Stimulated activated CD4-positive, alpha-beta T cell treated with anti-CD3 and anti-CD28 coated beads, Interleukin-2, amount 100 ng/mL, for 24 hours (primary cell): ENCODE results near the gene BCL11B.

Source experiments
- DNase-seq, 2 donors: peaks; one replicate each; pipeline ENCODE4 v3.0.0-alpha.2; 2020

Gene BCL11B

GRCh38 chr14:99284254-99285004, 12.4 kb upstream of the BCL11B start:
- DNase-seq: no peak

DNA sequence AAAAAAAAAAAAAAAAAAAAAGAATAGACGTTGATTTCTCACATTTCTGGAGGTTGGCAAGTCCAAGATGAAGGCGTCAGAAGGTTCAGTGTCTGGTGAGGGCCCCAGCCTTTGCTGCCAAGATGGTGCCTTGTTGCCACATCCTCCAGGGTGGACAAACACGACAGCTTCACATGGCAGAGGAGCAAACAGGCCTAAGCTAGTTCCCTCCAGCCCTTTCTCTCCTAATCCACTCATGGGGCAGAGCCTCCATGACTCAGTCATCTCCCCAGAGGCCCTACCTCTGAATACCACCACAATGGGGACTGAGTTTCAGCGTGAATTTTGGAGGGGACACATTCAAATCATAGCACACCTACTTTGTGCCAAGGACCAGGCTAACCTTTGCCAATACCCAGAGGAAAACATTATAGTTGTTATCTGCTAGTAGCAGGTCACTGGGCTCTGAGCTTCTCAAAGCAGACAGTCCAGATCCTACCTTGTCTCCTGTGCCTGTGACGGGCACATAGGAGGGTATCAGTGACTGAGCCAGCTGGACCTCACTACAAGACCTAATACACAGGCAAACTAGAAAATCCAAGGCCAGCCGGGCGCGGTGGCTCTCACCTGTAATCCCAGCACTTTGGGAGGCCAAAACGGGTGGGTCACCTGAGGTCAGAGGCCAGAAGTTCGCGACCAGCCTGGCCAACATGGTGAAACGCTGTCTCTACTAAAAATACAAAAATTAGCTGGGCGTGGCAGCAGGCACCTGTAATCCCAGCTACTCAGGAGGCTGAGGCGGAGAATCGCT, 10.5 kb upstream of the BCL11B start:
- no peak for DNase-seq

GRCh38 chr14:99281396-99281795, 9.4 kb upstream of the BCL11B start:
- DNase-seq: no peak

GRCh38 chr14:99280852-99281251, 8.9 kb upstream of the BCL11B start:
- DNase-seq: no peak

GRCh38 chr14:99280066-99280731, 8.2 kb upstream of the BCL11B start:
- no peak for DNase-seq

GRCh38 chr14:99278836-99279235, 6.8 kb upstream of the BCL11B start:
- no peak for DNase-seq

- no peak for DNase-seq
Measured at GRCh38 chr14:99277530-99277929, 5.5 kb upstream of the BCL11B start.

- DNase-seq: no peak
Measured at GRCh38 chr14:99276482-99276881, 4.5 kb upstream of the BCL11B start.

DNA sequence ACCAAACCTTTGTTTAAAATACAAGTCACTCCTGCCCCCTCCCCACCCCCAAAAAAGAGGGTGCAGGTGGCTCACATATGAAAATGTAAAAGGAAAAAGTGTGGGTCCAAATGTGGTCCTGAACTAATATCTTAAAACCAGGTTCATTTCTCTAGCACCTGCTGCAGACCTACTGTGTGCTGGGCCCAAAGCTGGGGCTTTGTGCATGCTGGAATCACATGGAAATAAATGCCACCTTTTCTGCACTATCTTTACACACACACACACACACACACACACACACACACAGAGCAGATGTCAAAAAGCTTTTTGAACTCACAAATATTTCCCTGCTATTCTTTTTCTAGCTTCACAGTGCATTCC, 3.2 kb upstream of the BCL11B start:
- DNase-seq: no peak

GRCh38 chr14:99274346-99275221, 2.6 kb upstream of the BCL11B start:
- peak; percentile 62 to 67 for DNase-seq

DNA sequence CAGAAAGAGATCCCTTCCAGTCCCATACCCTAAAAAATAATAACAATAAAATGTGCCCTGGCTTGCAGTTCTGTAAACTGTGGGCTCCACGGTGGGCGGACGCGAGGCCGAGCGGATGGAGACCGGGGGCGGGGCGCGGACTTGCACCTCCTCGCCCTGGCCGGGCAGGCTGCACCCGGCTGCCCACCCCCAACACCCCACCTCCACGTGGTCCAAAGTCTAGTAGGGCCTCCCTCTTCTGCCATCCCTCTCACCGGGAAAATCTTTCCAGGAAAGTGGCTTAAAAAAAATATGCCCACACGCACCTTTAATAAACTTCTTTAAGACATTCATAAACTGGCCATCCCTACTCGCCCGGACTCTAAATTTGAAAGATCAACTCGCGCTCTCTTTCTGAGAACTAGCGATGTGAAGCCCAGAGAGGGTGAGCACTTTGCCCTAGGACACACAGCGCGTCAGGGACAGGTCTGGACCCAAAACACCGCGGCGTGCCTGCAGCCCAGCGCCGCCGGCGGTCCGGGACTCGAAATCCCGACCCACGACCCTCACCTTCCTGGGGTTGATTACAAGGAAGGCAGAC, 1.9 kb upstream of the BCL11B start:
- peak; percentile 44 to 65 for DNase-seq

DNA sequence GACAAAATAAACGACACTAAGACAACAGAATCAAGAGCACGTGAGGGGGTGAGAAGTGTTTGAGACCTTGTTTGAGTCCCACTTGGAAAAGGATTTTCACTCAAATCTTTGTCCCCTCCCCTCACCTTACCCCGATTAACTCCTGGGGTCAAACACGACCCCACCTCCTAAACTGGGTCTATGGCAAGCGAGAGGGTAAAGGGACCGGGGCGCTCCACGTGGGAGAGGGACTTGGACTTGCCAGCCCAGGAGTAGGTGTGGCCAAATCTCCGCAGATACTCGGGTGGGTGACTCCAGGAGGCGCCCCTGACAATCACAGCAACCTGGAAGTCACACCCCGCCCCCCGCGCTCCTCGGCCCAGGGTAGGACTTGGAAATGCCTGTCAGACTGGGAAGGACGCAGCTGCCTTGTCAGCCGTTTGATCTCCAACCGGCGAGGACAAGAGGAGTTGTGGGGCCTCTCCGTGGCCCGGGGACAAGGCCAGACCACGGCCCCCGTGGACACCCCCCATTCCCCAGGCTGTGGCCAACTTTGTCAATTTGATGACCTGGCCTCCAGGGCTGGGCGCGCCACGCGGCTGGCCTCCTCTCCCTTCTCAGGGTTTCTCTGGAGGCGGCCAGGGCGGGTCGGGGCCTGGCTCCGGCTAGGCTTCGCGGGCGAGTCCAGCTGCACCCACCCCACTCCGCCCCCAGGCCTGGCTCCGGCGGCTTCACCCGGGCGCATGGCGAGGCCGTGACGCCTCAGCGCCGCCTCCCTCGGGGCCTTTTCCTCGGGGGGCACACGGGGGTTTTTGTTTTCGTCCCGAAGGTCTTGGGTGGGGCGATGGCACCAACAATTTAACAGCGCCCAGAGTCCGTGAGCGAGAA, 1.1 kb upstream of the BCL11B start:
- peak; percentile 69 to 80 for DNase-seq

DNA sequence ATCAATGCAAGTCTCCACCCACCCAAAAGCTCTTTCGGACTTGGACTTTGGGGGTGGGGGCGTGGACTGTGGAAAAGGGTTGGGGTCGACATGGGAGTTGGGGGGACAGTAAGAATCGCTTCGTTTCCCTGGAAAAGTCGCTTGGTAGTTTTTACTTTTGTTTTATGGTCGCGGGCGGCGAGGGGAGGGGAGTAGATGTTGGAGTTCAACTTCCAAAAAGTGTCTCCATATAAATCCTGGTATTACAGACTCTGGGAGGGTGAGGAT, 568 bp upstream of the BCL11B start:
- DNase-seq: no peak

DNA sequence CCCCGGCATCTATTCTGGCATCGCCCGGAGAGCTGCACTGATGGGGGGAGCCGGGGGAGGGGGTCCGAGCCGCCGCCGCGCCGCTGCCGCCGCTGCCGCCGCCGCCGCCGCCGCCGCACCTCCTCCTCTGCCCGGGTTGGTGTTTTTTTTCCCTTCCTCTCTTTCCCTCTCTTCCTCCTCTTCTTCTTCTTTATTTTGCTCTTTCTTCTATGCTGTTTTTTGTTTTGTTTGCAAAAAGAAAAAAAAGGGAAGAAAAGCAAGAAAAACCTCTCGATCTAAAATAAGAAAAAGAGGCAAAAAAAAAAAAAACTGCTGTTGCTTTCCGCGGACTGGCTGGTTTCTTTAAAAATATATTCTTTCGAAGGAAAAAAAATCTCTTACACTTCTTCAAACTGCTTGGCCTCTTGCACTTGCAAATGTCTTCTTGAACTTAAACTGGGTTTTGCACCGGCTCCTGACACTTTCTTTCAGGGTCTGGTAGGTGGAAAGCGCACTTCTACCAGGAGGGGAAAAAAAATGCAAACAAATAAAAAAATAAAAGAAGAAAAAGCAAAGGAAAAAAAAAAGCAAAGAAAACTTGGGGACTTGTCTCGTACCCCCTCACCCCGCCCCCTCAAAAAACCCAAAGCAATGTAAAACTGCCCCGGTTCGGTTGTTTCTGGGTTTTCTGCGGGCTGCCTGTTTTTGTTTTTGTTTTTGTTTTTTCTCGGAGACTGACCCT, 616 bp downstream of the BCL11B start:
- no peak for DNase-seq

DNA sequence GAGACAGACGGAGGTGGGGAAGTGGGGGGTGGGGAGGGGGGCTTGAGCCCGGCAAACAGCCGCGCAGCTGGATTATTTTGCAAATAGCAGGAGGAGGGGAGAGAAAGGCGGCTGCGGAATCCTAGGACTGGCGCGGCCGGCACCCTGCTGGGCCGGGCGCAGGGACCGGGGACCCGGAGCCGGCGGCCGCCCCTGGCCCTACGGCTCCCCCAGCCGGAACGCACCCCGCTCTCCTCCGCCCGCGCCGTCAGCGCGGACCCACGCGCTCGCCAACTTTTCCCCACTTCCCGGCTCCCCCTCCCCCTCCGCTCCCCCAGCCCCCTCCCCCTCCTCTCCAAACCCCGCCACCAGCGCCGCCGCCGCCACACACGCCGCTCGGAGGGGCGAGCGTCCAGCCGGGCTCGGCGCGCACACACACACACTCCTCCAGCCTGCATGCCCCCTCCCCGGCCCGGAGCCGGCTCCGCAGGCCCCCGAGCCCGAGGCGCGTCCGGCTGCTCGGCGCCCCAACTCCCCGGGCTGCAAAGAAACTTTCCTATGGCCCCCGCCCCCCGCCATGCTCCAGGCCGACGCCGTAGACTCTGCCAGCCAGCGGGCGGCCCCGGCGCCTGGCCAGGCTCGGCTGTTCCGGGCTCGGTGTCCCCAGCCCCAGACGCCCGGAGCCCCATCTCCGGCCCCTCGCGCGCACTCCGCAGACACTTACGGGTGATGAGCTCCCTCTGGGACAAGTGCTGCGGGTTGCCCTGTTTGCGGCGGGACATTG, 1.4 kb downstream of the BCL11B start:
- peak; percentile 53 to 65 for DNase-seq

GRCh38 chr14:99268810-99269707, 2.9 kb downstream of the BCL11B start:
- DNase-seq: no peak

- DNase-seq: peak; percentile 44 to 51
Measured at GRCh38 chr14:99267837-99268781, 3.9 kb downstream of the BCL11B start.

DNA sequence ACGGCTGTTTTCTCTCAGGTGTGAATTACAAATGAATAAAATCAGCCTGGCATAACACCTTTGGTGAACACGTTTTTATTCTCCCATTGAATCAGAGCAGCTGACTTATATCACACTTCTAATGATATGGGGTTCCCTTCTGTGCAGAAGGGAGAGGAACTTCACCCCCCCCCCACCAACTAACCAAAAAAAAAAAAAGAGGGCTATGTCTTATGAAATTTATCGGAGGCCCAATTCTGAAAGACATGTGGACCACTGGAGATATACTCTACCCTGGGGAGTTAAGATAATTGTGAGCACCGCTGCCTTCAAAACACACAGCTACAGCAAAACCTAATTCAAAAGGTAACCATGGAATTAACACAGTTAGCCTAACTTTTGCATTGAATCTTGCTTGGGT, 4.6 kb downstream of the BCL11B start:
- DNase-seq: no peak
